KMS-11 (cell line): Measurements from ENCODE around the gene ARHGEF28.

Experiments used
- H2AFZ ChIP-seq: fragments of 200-600 bp; sonication (generic); 2 replicates; pipeline ENCODE4 v1.6.1; 2016; ENCODE audit warnings: antibody characterized with exemption, mixed run types, low read depth
- H3K27ac ChIP-seq: fragments of 200-600 bp; sonication (generic); 2 replicates; pipeline ENCODE4 v1.6.1; 2016; ENCODE audit warnings: mild to moderate bottlenecking, mixed run types
- H3K27me3 ChIP-seq: fragments of 200-600 bp; sonication (generic); 2 replicates; pipeline ENCODE4 v1.6.1; 2017; ENCODE audit warnings: mild to moderate bottlenecking, low read depth, mixed run types, moderate library complexity; ENCODE audit not compliant: insufficient read depth
- H3K36me3 ChIP-seq: fragments of 200-600 bp; sonication (generic); 2 replicates; pipeline ENCODE4 v1.6.1; 2017; ENCODE audit warnings: mild to moderate bottlenecking, mixed run types; ENCODE audit not compliant: insufficient read depth
- H3K4me1 ChIP-seq: fragments of 200-600 bp; sonication (generic); 2 replicates; pipeline ENCODE4 v1.6.1; 2016; ENCODE audit warnings: mild to moderate bottlenecking, low read depth, mixed run types; ENCODE audit not compliant: poor library complexity, severe bottlenecking
- H3K4me2 ChIP-seq: fragments of 200-600 bp; sonication (generic); 2 replicates; pipeline ENCODE4 v1.7.0; 2016; ENCODE audit warnings: mild to moderate bottlenecking, mixed run types
- H3K4me3 ChIP-seq: fragments of 200-600 bp; sonication (generic); IDR thresholded peaks from 2 replicates; pipeline ENCODE4 v1.6.1; 2017; ENCODE audit warnings: low read depth, low read length, mixed read lengths; ENCODE audit not compliant: insufficient read depth
- H3K79me2 ChIP-seq: fragments of 200-600 bp; sonication (generic); 2 replicates; pipeline ENCODE4 v1.6.1; 2016; ENCODE audit warnings: low read depth, mixed run types; ENCODE audit not compliant: insufficient read depth
- H3K9ac ChIP-seq: fragments of 200-600 bp; sonication (generic); 2 replicates; pipeline ENCODE4 v1.6.1; 2016; ENCODE audit warnings: mild to moderate bottlenecking, mixed run types
- H4K20me1 ChIP-seq: fragments of 200-600 bp; sonication (generic); 2 replicates; pipeline ENCODE4 v1.6.1; 2016; ENCODE audit warnings: mild to moderate bottlenecking, mixed run types; ENCODE audit not compliant: insufficient read depth
- TF ChIP-seq, protein P1 (sequence below): fragments of 200-600 bp; sonication (generic); conservative IDR thresholded peaks from 2 replicates; pipeline ENCODE4 v1.6.1; 2017; ENCODE audit warnings: low read depth, mild to moderate bottlenecking, antibody characterized with exemption, low read length, moderate library complexity, mixed read lengths

The ARHGEF28 gene

DNA sequence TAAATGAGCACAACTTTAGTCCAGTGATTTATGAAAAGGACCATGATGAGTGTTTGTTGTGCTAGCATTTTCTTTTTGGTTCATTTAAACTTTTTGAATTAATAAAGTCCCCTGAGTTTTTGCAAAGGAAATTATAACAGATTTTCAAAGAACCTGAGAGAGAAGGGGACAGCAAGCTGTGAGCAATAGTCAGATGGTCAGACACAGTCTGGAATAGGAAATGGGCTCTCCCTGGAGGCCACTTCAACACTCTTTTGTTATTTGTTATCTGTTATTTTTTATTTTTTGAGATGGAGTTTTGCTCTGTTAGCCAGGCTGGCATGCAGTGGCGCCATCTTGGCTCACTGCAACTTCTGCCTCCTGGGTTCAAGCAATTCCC is 171.1 kb downstream of the ARHGEF28 start:
- no peaks in the 10 kb centered on the region for H3K27me3 ChIP-seq
- H3K4me3 ChIP-seq: no peak overlapping the region
- no peaks in the 10 kb centered on the region for H3K79me2 ChIP-seq
- no peak overlapping the region for H3K27ac ChIP-seq
- no peak overlapping the region for H3K4me2 ChIP-seq
- peaks cover 12% of the 10 kb centered on the region for H3K4me1 ChIP-seq
- no peak overlapping the region for H3K9ac ChIP-seq
- TF ChIP-seq, protein P1, sequence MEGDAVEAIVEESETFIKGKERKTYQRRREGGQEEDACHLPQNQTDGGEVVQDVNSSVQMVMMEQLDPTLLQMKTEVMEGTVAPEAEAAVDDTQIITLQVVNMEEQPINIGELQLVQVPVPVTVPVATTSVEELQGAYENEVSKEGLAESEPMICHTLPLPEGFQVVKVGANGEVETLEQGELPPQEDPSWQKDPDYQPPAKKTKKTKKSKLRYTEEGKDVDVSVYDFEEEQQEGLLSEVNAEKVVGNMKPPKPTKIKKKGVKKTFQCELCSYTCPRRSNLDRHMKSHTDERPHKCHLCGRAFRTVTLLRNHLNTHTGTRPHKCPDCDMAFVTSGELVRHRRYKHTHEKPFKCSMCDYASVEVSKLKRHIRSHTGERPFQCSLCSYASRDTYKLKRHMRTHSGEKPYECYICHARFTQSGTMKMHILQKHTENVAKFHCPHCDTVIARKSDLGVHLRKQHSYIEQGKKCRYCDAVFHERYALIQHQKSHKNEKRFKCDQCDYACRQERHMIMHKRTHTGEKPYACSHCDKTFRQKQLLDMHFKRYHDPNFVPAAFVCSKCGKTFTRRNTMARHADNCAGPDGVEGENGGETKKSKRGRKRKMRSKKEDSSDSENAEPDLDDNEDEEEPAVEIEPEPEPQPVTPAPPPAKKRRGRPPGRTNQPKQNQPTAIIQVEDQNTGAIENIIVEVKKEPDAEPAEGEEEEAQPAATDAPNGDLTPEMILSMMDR: no peak
- H2AFZ ChIP-seq: no peak overlapping the region
- no peaks in the 10 kb centered on the region for H3K36me3 ChIP-seq
- H4K20me1 ChIP-seq: no peaks in the 10 kb centered on the region

DNA sequence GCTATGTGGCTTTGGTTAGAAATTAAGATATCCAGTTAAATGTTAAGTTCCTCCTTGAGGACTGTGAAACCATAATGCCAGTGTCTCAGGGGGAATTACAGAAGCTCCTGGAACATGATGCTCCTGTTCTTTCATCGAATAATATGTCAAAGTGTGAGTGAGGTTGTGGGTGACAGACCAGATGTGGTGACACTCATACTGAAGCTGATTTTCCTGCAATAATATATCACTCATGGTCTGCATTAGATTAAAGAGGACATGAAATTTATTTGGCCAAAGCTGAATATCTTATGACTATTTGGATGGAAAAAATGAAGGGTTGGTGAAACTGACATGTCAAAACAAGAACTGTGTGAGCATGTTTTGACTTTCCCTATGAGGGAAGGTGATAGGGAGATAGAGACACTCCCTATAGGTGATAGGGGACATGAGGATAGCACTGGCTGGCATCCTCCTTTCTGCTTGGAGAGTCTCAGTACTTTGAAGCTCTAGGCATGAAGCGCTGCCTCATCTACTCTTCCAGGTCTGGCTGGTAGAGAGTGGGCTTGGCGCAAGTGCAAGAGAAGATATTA is 173.5 kb downstream of the ARHGEF28 start:
- Histone ChIP-seq H3K36me3 (no peaks in the 10 kb centered on the region), H3K4me1 (peaks cover 6% of the 10 kb centered on the region), H3K79me2 (no peaks in the 10 kb centered on the region), H3K4me2 (no peak overlapping the region), H3K9ac (no peak overlapping the region), H3K27me3 (no peaks in the 10 kb centered on the region), H2AFZ (no peak overlapping the region), H4K20me1 (no peaks in the 10 kb centered on the region), H3K4me3 (no peak overlapping the region), H3K27ac (no peak overlapping the region)
- TF ChIP-seq, protein P1: no peak

DNA sequence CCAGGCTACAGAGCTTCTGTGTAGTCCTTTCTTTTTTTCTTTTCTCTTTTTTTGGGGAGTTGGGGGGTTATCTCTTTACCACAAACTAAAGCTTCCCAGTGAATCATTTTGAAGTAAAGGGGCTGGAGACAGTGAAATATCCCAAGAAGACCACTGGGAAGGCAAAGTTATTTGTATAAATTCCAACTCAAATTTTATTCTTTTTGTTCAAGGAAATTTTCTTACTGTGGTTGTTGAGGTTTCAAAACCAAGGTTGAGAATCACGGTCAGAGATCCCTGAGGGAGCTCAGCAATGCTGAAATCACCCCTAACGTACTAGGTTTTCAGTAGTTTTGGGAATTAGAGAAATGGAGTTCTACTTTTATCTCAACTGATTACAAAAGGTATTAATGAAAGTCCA is 175.7 kb downstream of the ARHGEF28 start:
- H3K79me2 ChIP-seq: no peaks in the 10 kb centered on the region
- TF ChIP-seq, protein P1: no peak
- H3K4me1 ChIP-seq: peaks cover 1% of the 10 kb centered on the region
- no peak overlapping the region for H3K4me2 ChIP-seq
- no peaks in the 10 kb centered on the region for H3K27me3 ChIP-seq
- no peaks in the 10 kb centered on the region for H3K36me3 ChIP-seq
- no peak overlapping the region for H3K4me3 ChIP-seq
- H3K9ac ChIP-seq: no peak overlapping the region
- H2AFZ ChIP-seq: no peak overlapping the region
- H3K27ac ChIP-seq: no peak overlapping the region
- no peaks in the 10 kb centered on the region for H4K20me1 ChIP-seq

DNA sequence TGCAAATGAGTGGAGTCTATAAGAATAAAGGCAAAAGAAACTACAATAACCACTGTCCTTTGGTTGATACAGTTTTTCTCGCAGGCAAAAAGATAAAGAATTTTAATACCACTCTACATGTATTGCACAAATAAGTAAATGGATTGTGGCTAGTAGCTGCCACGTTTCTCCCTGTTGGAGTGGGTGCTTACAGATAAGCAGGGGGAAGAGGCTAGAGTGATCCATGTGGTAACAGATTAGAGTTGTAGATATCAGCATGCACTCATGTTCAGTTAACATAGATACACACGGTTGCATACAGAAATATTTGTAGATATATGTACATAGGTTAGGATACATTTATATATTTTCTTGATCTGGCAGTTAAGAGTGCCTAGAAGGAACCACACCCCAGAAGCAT is 179.5 kb downstream of the ARHGEF28 start:
- H3K79me2 ChIP-seq: no peaks in the 10 kb centered on the region
- H3K9ac ChIP-seq: no peak overlapping the region
- H3K27ac ChIP-seq: no peak overlapping the region
- H3K4me1 ChIP-seq: no peaks in the 10 kb centered on the region
- H3K4me2 ChIP-seq: no peak overlapping the region
- no peak overlapping the region for H2AFZ ChIP-seq
- no peaks in the 10 kb centered on the region for H4K20me1 ChIP-seq
- H3K4me3 ChIP-seq: no peak overlapping the region
- TF ChIP-seq, protein P1: no peak
- H3K36me3 ChIP-seq: no peaks in the 10 kb centered on the region
- H3K27me3 ChIP-seq: no peaks in the 10 kb centered on the region

DNA sequence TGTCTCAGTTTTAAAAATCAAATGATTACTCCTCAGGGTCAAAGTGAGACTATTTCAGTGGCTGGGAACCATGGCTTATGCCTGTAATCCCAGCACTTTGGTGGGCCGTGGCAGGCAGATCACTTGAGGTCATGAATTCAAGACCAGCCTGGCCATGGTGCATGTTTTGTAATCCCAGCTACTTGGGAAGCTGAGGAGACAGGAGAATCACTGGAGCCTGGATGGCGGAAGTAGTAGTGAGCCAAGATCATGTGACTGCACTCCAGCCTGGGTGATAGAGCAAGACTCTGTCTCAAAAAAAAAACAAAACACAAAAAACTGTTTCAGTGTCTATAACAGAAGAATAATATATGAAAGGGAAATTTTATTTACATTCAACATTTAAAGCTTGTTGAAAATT is 182.9 kb downstream of the ARHGEF28 start:
- H2AFZ ChIP-seq: no peak overlapping the region
- H3K4me1 ChIP-seq: no peaks in the 10 kb centered on the region
- no peak overlapping the region for H3K27ac ChIP-seq
- H3K36me3 ChIP-seq: no peaks in the 10 kb centered on the region
- no peaks in the 10 kb centered on the region for H3K79me2 ChIP-seq
- H3K4me3 ChIP-seq: no peak overlapping the region
- no peak overlapping the region for H3K9ac ChIP-seq
- H3K27me3 ChIP-seq: no peaks in the 10 kb centered on the region
- H3K4me2 ChIP-seq: no peak overlapping the region
- TF ChIP-seq, protein P1: no peak
- no peaks in the 10 kb centered on the region for H4K20me1 ChIP-seq
